ENCODE data around the gene PRR5L.
A peak's percentile ranks its signal among the peaks of the same experiment; 100 is the strongest.

Gene PRR5L

GRCh38 chr11:36333468-36333867 lies 37.4 kb downstream of the PRR5L start:
- FAIRE-seq (no peak), DNase-seq (ENCODE audit: insufficient read length) (no peak)
- TF ChIP-seq TAF1 (IDR thresholded peaks at IDR 0.05; ENCODE audit: borderline replicate concordance, low read depth, low read length): no peak
- TF ChIP-seq POLR2A (IDR thresholded peaks at IDR 0.05; ENCODE audit: low read depth, low read length): no peak
- no peak for TF ChIP-seq POLR2AphosphoS5 (IDR thresholded peaks at IDR 0.05; ENCODE audit: low read depth, low read length)

- no peak for DNase-seq (ENCODE audit: insufficient read length)
- no peak for FAIRE-seq
- TF ChIP-seq TAF1 (IDR thresholded peaks at IDR 0.05; ENCODE audit: borderline replicate concordance, low read depth, low read length) (no peak), POLR2AphosphoS5 (IDR thresholded peaks at IDR 0.05; ENCODE audit: low read depth, low read length) (no peak), POLR2A (IDR thresholded peaks at IDR 0.05; ENCODE audit: low read depth, low read length) (no peak)
Observed at GRCh38 chr11:36333897-36334296, 37.8 kb downstream of the PRR5L start.

GRCh38 chr11:36339888-36340287 lies 43.8 kb downstream of the PRR5L start:
- DNase-seq (ENCODE audit: insufficient read length) (no peak), FAIRE-seq (no peak)
- no peak for TF ChIP-seq TAF1 (IDR thresholded peaks at IDR 0.05; ENCODE audit: borderline replicate concordance, low read depth, low read length)
- no peak for TF ChIP-seq POLR2AphosphoS5 (IDR thresholded peaks at IDR 0.05; ENCODE audit: low read depth, low read length)
- TF ChIP-seq POLR2A (IDR thresholded peaks at IDR 0.05; ENCODE audit: low read depth, low read length): no peak

DNA sequence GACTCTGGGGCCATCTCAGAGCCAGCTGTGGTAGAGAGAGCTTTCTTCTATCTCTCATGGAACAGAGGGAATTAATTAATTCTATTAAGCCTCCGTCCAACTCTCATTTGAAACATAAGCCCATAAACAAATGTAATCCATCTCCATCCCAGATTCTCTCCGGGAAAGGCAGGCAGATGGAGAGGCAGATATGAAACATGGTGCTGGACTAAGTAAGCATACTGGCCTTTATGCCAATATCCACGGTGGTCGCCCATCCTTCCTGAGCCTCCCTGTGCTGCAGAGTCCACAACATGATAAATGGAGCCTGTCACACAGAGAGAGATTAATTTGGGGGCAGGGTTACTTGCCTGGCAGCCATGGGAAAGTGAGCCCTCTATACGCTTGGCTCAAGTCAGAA lies 44.8 kb downstream of the PRR5L start:
- TF ChIP-seq TAF1 (IDR thresholded peaks at IDR 0.05; ENCODE audit: borderline replicate concordance, low read depth, low read length) (no peak), POLR2AphosphoS5 (IDR thresholded peaks at IDR 0.05; ENCODE audit: low read depth, low read length) (no peak), POLR2A (IDR thresholded peaks at IDR 0.05; ENCODE audit: low read depth, low read length) (no peak)
- DNase-seq (ENCODE audit: insufficient read length) (no peak), FAIRE-seq (no peak)

GRCh38 chr11:36341915-36342314 lies 45.8 kb downstream of the PRR5L start:
- FAIRE-seq: no peak
- DNase-seq (ENCODE audit: insufficient read length): no peak
- TF ChIP-seq POLR2A (IDR thresholded peaks at IDR 0.05; ENCODE audit: low read depth, low read length): no peak
- no peak for TF ChIP-seq TAF1 (IDR thresholded peaks at IDR 0.05; ENCODE audit: borderline replicate concordance, low read depth, low read length)
- no peak for TF ChIP-seq POLR2AphosphoS5 (IDR thresholded peaks at IDR 0.05; ENCODE audit: low read depth, low read length)

GRCh38 chr11:36342327-36342726 lies 46.2 kb downstream of the PRR5L start:
- no peak for TF ChIP-seq POLR2A (IDR thresholded peaks at IDR 0.05; ENCODE audit: low read depth, low read length)
- no peak for TF ChIP-seq POLR2AphosphoS5 (IDR thresholded peaks at IDR 0.05; ENCODE audit: low read depth, low read length)
- no peak for TF ChIP-seq TAF1 (IDR thresholded peaks at IDR 0.05; ENCODE audit: borderline replicate concordance, low read depth, low read length)
- FAIRE-seq (no peak), DNase-seq (ENCODE audit: insufficient read length) (no peak)

DNA sequence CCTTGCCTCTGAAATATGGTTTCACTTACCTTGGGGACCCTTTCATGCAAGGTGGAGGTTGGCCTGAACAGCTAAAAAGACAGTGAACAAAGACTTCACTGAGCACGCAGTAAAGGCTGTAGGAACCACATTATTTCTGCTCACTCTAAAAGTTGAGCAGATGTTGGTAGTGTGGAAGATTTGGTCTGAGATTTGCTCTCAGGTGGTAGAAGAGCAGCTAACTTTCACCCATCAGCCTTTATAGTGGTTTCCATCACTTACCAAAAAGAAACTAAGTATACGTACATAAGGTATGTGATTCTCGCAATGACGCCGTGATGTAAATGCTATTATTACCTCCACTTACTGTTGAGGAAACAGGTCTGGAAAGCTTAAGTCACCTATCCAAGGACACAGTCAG lies 47.3 kb downstream of the PRR5L start:
- no peak for TF ChIP-seq TAF1 (IDR thresholded peaks at IDR 0.05; ENCODE audit: borderline replicate concordance, low read depth, low read length)
- FAIRE-seq (no peak), DNase-seq (ENCODE audit: insufficient read length) (no peak)

DNA sequence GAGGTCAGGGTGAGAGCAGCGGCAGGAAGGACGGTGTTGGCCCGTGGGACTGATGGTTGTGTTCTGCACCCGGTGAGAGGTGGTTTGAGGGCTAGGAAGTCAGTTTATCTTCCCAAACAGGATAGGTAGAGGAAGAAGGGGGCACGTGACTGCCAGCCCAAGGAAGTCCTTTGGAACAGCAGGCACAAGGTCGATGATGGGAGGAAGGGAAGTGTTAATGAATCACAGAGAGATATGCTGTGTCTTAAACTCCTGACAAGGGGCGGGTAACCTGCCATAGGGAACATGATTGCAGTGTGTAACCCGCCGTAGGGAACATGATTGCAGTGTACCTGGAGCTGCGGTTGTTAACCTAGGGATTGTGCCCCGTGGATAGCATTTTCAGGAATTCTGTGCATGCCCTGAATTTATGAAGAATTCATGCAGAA lies 49.0 kb downstream of the PRR5L start:
- FAIRE-seq: no peak
- no peak for DNase-seq (ENCODE audit: insufficient read length)
- no peak for TF ChIP-seq TAF1 (IDR thresholded peaks at IDR 0.05; ENCODE audit: borderline replicate concordance, low read depth, low read length)

DNA sequence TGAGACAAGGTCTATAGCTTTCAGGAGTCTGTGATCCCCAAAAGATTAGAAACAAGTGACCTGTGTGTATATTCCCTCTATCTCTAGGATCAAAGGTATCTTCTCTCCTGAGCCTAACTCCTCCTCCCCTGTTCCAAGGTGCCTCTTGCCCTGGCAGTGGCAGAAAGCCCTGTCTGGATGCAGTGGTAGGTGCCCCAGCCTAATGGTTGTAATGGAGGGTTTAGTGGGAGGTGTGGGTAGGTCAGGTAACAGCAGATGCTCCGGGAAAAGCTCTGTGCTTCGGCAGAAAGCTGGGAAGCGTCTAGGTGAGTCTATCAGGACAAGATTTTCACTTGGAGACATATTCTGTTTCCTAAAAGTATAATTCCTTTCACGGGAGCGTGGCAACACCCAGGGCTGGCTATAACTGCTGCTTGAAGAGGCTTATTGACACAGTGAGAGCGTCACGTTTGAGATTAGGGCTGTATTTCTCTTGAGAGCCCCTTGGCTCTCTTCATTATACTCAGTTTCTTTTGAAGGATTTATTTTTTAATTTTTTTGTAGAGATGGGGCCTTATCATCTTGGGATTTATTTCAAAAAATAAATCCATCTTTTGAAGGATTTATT lies 49.5 kb downstream of the PRR5L start:
- FAIRE-seq (no peak), DNase-seq (ENCODE audit: insufficient read length) (no peak)
- TF ChIP-seq TAF1 (IDR thresholded peaks at IDR 0.05; ENCODE audit: borderline replicate concordance, low read depth, low read length) (no peak), POLR2A (IDR thresholded peaks at IDR 0.05; ENCODE audit: low read depth, low read length) (no peak), POLR2AphosphoS5 (IDR thresholded peaks at IDR 0.05; ENCODE audit: low read depth, low read length) (no peak)

DNA sequence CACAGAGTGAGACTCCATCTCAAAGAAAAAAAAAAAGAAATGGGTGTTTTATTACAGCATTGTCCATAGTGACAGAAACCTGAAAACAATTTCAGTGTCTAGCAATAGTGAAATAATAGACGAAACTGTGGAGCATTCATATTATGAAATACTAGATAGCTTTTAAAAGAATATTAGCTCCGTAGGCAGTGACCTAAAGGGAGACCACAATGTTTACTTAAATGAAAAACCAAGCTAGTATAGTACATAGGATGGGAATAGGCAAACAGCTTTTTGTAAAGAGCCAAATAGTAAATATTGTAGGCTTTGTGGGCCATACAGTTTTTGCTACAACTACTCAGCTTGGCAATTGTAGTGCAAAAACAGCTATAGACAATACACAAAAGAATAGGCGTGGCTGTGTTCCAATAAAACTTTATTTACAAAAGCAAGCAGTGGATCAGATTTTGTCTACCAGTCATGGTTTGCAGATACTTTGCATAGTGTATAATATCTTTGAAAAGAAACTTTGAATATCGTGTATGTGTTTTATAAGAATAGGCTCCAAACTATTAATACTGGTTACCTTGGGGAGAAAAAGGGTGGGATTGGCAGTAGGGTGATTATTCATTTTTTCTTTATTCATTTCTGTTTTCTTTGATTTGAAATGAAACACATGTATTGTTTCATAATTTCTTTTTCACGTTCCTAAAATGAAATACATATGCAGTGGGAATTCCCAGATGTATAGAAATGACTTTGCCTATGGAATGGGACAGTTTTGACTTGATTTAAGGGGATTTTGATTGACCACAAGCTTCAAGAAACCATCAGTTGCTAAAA lies 50.7 kb downstream of the PRR5L start:
- DNase-seq (ENCODE audit: insufficient read length): no peak
- no peak for FAIRE-seq
- no peak for TF ChIP-seq POLR2A (IDR thresholded peaks at IDR 0.05; ENCODE audit: low read depth, low read length)
- no peak for TF ChIP-seq TAF1 (IDR thresholded peaks at IDR 0.05; ENCODE audit: borderline replicate concordance, low read depth, low read length)
- TF ChIP-seq POLR2AphosphoS5 (IDR thresholded peaks at IDR 0.05; ENCODE audit: low read depth, low read length): no peak

DNA sequence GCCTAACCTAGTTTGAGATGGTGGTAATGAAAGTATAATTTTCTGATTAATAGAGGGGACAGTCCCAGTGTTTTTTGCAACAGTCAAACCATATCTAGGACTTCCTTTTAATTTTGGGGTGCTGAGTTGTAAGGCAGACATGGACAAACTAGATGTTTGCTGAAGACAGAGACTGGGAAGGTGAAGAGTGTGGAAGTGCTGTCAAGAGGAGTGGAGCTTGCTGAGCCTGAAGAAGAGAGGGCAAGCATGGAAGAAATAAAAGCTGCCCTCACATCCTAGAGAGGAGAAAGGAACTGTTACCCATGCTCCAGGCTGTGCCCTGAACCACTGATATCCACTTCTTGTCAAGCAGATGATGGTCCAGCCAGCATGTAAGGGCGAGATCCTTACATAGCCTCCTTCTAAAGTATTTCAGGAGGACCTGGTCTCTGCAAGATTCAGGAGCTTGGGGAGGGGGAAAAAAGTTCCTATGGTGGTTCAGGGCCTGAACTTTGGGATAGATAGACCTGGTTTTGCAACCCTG lies 51.4 kb downstream of the PRR5L start:
- TF ChIP-seq POLR2A (IDR thresholded peaks at IDR 0.05; ENCODE audit: low read depth, low read length): no peak
- TF ChIP-seq TAF1 (IDR thresholded peaks at IDR 0.05; ENCODE audit: borderline replicate concordance, low read depth, low read length): no peak
- no peak for TF ChIP-seq POLR2AphosphoS5 (IDR thresholded peaks at IDR 0.05; ENCODE audit: low read depth, low read length)
- DNase-seq (ENCODE audit: insufficient read length): no peak
- peak; percentile 70 for FAIRE-seq
